Psoas muscle (tissue), 8 donors: ENCODE results near the gene ACAA1. TPM values are rescaled to one million over a fixed set of nuclear protein-coding genes. Genes with fewer than 3 reads are reported as not detected.
"Not testable (repeated sequence)": the region's sequence is repeated elsewhere in the genome, so short reads cannot be mapped to it uniquely, and the experiment has no call there.

Source experiments
- ATAC-seq, 4 donors: fragments of 200-7000 bp; cut with Tn5 transposase; one replicate each; pipeline ENCODE4 v1.9.1; 2020; ENCODE audit warnings: moderate library complexity in 3 of 4, mild to moderate bottlenecking in 2 of 4
- DNase-seq, 2 donors: peaks; one replicate each; pipeline ENCODE4 v3.0.0-alpha.2; 2020
- H3K27ac ChIP-seq: fragments of 200-600 bp; one replicate; pipeline ENCODE4 v1.8.0; 2022
- H3K27me3 ChIP-seq, 3 donors: fragments of 200-600 bp in 1 of 3; one replicate each; pipeline versions ENCODE4 v1.6.1 to v1.8.0; 2013 to 2022; ENCODE audit warnings: low read length in 2 of 3, mild to moderate bottlenecking in 2 of 3, moderate library complexity in 1 of 3; ENCODE audit not compliant: insufficient read depth in 3 of 3
- H3K36me3 ChIP-seq, 2 donors: fragments of 200-600 bp in 1 of 2; one replicate each; pipeline versions ENCODE4 v1.6.1 to v1.8.0; 2013 to 2022; ENCODE audit warnings: low read depth in 1 of 2, mild to moderate bottlenecking in 1 of 2, moderate library complexity in 1 of 2; ENCODE audit not compliant: insufficient read depth in 1 of 2
- H3K4me1 ChIP-seq: fragments of 200-600 bp; one replicate; pipeline ENCODE4 v1.8.0; 2022
- H3K4me3 ChIP-seq: fragments of 200-600 bp; one replicate; pipeline ENCODE4 v1.8.0; 2022; ENCODE audit warnings: mild to moderate bottlenecking
- H3K9me3 ChIP-seq: fragments of 200-600 bp; one replicate; pipeline ENCODE4 v1.8.0; 2022
- WGBS, 3 donors: extraction: QIAGEN DNeasy Blood & Tissue Kit; methylation state at CpG; one replicate each; pipeline versions ENCODE4 v1.1.6 to v1.1.7; 2013; 5-methylcytosine and 5-hydroxymethylcytosine counted together
- intact Hi-C, 2 donors: fragments of 100-400 bp; cut with DNase I; formaldehyde crosslinking; loops; one replicate each; pipeline versions ENCODE4 v1.11.0 to v1.14.2; 2022
- polyA plus RNA-seq, 3 donors: library from polyadenylated mRNA; stranded (reverse); fragments of 200-250 nt; gene quantifications; one replicate each; pipeline ENCODE4 v1.2.3, GENCODE V29; 2013
- total RNA-seq, 4 donors: library from RNA; stranded (reverse); fragmentation: NEBNext Ultra II Directional in 2 of 4; extraction: Animal tissue kit (Norgen Biotek cat#: 25700) in 2 of 4; gene quantifications; one replicate each; pipeline versions ENCODE4 v1.2.1 to v1.2.4, GENCODE V29; 2021 to 2023
- TF ChIP-seq, protein P1 (sequence below): fragments of 200-600 bp; IDR thresholded peaks from one replicate; pipeline ENCODE4 v1.8.0; 2022; ENCODE audit warnings: antibody characterized with exemption
- donor health status: healthy with polysubstance abuse.
- donor health status: DM: no; HTN: no; CAD: no; lungs with moderate emphysema.
- donor health status: Bipolar disorder and iron deficiency.
- donor health status: healthy.
- donor health status: DM: yes; HTN: yes; CAD: no.
- donor health status: DM: no; HTN: no; CAD: no.
- donor health status: DM: no; HTN: no; CAD: no.
- donor health status: DM: yes; HTN: yes; CAD: no.

Gene ACAA1
- total and polyA plus RNA-seq, 7 donors, result 23.6 to 52.2 (median 34.9) TPM

DNA sequence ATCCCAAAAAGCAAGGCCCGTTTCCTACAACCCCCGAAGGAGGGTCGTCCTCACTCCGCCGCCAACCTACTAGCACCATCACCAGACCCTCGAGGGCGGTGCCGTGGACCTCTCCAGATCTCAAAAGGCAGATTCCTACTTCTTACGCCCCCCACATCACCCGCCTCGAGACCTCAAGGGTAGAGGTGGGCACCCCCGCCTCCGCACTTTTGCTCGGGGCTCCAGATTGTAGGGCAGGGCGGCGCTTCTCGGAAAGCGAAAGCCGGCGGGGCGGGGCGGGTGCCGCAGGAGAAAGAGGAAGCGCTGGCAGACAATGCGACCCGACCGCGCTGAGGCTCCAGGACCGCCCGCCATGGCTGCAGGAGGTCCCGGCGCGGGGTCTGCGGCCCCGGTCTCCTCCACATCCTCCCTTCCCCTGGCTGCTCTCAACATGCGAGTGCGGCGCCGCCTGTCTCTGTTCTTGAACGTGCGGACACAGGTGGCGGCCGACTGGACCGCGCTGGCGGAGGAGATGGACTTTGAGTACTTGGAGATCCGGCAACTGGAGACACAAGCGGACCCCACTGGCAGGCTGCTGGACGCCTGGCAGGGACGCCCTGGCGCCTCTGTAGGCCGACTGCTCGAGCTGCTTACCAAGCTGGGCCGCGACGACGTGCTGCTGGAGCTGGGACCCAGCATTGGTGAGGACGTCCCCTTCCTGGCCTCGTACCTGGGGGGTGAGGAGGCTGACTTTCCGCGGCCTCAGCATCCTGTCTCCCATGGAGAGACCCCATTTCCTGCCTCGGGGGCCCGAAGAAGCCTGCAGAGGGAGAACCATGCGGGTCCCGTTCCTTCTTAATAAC is 1.6 kb upstream of the ACAA1 start, which contains the start of gene MYD88:
TSS of gene MYD88 (plus strand) at position 313 of the 842 bp plus-strand sequence. CDS start at position 353, 40 bp downstream.
- DNase-seq (peak; percentile 86 to 88), ATAC-seq (peak; percentile 12 to 58 (median 32))
- TF ChIP-seq, protein P1, sequence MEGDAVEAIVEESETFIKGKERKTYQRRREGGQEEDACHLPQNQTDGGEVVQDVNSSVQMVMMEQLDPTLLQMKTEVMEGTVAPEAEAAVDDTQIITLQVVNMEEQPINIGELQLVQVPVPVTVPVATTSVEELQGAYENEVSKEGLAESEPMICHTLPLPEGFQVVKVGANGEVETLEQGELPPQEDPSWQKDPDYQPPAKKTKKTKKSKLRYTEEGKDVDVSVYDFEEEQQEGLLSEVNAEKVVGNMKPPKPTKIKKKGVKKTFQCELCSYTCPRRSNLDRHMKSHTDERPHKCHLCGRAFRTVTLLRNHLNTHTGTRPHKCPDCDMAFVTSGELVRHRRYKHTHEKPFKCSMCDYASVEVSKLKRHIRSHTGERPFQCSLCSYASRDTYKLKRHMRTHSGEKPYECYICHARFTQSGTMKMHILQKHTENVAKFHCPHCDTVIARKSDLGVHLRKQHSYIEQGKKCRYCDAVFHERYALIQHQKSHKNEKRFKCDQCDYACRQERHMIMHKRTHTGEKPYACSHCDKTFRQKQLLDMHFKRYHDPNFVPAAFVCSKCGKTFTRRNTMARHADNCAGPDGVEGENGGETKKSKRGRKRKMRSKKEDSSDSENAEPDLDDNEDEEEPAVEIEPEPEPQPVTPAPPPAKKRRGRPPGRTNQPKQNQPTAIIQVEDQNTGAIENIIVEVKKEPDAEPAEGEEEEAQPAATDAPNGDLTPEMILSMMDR, result no peak
- Histone ChIP-seq H3K27ac (peak within 1 kb of the TSS; percentile 94), H3K9me3 (no peaks in the 10 kb centered on the region), H3K4me3 (peak within 1 kb of the TSS; percentile 99), H3K27me3 (no peaks in the 10 kb centered on the region), H3K36me3 (peaks cover 0 to 32% of the 10 kb centered on the region in 2 donors), H3K4me1 (peaks cover 16% of the 10 kb centered on the region)
- WGBS, 3 donors, result 2 to 4% (median 2%) methylated on average over 58 to 65 of the region's 65 CpGs
- intact Hi-C loops, result loop anchor here (5.0 to 10.0 kb wide), 2 partner anchors 316 to 339 kb away; partner anchors contain the start of gene ACVR2B (in 1 of the 2)

DNA sequence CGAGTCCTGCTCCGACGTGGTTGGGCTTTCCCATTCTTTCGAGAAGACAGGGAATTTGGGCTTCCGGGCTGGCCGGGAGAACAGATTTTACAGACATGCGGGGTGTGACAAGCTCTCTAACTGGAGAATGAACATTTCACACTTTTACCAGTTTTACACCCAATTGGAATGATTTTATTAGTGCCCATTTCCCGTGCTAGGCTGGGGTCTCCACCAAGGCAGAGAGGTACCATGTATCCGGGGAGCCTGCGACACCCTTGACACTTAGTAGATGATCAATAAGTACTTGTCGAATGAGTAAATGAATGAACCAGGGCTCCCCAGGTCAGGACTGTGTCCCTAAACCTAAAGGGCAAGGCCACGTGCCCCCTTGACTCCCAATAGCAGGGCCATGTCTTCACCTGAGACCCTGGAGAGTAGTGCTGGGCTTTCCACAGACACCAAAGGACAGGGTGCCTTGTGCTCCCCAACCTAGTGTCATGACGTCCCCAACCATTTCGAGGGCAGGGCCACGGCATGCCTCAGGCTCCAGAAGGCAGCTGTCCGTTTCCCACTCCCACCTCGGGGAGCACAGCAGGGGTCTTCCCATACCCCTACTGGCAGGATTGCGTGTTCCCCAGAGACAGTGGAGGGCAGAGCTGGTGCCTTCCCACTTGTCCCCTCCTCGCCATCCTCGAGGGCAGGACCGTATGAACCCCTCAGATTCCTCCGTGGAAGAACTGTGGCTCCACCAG is 855 bp upstream of the ACAA1 start:
- H3K9me3 ChIP-seq, result no peaks in the 10 kb centered on the region
- H3K27me3 ChIP-seq, result no peaks in the 10 kb centered on the region
- H3K36me3 ChIP-seq, result peaks cover under 1 to 39% of the 10 kb centered on the region in 2 donors
- peak in 1 of 4 donors; percentile 1 for ATAC-seq
- no peak for DNase-seq
- peaks cover 16% of the 10 kb centered on the region for H3K4me1 ChIP-seq
- TF ChIP-seq, protein P1, result no peak
- 16 to 22% (median 19%) methylated on average over 22 of the region's 22 CpGs for WGBS, 3 donors
- peak overlapping the region; percentile 99 for H3K4me3 ChIP-seq
- intact Hi-C loops, result loop anchor here (2.0 to 10.0 kb wide), 3 partner anchors 29 to 340 kb away; partner anchors contain the start of gene ACVR2B (in 1 of the 2)
- peak overlapping the region; percentile 94 for H3K27ac ChIP-seq

DNA sequence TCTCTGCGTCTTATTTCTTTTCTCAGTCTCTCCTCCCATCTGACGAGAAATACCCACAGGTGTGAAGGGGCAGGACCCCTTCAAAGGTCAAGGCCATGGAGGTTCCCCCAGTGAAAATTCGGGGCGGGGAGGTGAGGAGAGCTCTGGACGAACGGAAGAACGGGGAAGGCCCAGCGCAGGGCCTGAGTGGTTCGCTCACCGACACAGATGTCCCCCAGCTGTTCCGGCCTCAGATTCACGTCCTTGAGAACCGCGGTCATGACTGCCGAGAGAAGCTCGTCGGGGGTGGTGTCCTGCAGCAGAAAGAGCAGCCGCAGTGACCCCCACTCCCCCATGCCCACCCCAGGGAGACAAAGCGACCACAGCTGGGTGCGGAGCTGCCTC is 542 bp downstream of the ACAA1 start:
- peak overlapping the region; percentile 94 for H3K27ac ChIP-seq
- 0 to 1% (median 1%) methylated on average over 17 to 20 of the region's 20 CpGs for WGBS, 3 donors
- peak overlapping the region; percentile 99 for H3K4me3 ChIP-seq
- intact Hi-C loops, result loop anchor here (2.0 to 10.0 kb wide), 3 partner anchors 30 to 341 kb away; partner anchors contain the start of gene ACVR2B (in 1 of the 2)
- peaks cover 9 to 43% of the 10 kb centered on the region in 2 donors for H3K36me3 ChIP-seq
- TF ChIP-seq, protein P1, result no peak
- ATAC-seq, result no peak
- no peak for DNase-seq
- no peaks in the 10 kb centered on the region for H3K9me3 ChIP-seq
- no peaks in the 10 kb centered on the region for H3K27me3 ChIP-seq
- H3K4me1 ChIP-seq, result peaks cover 16% of the 10 kb centered on the region

DNA sequence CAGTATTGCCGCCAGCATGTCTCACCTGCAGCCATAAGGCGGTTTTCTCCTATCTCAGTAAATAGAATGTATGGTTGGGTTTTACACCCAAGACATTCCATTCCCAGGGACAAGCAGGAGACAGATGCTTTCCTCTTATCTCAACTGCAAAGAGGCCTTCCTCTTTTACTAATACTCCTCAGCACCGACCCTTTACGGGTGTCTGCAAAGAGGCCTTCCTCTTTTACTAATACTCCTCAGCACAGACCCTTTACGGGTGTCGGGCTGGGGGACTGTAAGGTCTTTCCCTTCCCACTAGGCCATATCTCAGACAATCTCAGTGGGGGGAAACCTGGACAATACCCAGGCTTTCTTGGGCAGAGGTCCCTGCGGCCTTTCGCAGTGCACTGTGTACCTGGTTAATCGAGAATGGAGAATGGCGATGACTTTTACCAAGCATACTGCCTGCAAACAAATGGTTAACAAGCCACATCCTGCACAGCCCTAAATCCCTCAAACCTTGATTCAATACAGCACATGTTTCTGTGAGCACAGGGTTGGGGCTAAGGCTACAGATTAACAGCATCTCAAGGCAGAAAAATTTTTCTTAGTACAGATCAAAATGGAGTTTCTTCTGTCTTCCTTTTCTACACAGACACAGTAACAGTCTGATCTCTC is 1.2 kb downstream of the ACAA1 start:
- Histone ChIP-seq H3K4me1 (peaks cover 16% of the 10 kb centered on the region), H3K4me3 (peak overlapping the region; percentile 99), H3K36me3 (peaks cover 9 to 47% of the 10 kb centered on the region in 2 donors), H3K27ac (peak overlapping the region; percentile 94)
- 72 to 81% (median 72%) methylated on average over 10 of the region's 10 CpGs for WGBS, 3 donors
- H3K9me3 ChIP-seq, DNase-seq, H3K27me3 ChIP-seq, ATAC-seq: not testable (repeated sequence)
- intact Hi-C loops, result loop anchor here (2.0 to 10.0 kb wide), 3 partner anchors 31 to 342 kb away; partner anchors contain the start of gene ACVR2B (in 1 of the 2)

DNA sequence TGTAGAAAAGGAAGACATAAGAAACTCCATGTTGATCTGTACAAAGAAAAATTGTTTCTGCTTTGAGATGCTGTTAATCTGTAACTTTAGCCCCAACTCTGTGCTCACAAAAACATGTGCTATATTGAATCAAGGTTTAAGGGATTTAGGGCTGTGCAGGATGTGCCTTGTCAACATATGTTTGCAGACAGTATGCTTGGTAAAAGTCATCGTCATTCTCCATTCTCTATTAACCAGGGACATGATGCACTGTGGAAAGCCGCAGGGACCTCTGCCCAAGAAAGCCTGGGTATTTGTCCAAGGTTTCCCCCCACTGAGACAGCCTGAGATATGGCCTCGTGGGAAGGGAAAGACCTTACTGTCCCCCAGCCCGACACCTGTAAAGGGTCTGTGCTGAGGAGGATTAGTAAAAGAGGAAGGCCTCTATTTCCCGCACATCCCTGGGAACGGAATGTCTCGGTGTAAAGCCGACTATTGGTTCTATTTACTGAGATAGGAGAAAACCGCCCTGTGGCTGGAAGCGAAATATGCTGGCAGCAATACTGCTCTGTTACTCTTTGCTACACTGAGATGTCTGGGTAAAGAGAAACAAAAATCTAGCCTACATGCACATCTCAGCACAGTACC is 2.3 kb downstream of the ACAA1 start:
- not testable (repeated sequence) for DNase-seq, H3K27me3 ChIP-seq, H3K4me3 ChIP-seq, H3K27ac ChIP-seq, ATAC-seq, H3K9me3 ChIP-seq
- H3K4me1 ChIP-seq, result peaks cover 16% of the 10 kb centered on the region
- 87 to 89% (median 88%) methylated on average over 10 of the region's 10 CpGs for WGBS, 3 donors
- intact Hi-C loops, result loop anchor here (5.0 to 10.0 kb wide), 2 partner anchors 320 to 343 kb away; partner anchors contain the start of gene ACVR2B (in 1 of the 2)
- peaks cover 9 to 58% of the 10 kb centered on the region in 2 donors for H3K36me3 ChIP-seq
